K562 (cell line): Measurements from ENCODE around the gene TNFSF13. TPM values are rescaled to one million over a fixed set of nuclear protein-coding genes. Genes with fewer than 3 reads are reported as not detected.

Experiments
- ARID2 ChIP-seq: fragments of 450-650 bp; IDR thresholded peaks from 2 replicates; pipeline ENCODE4 v1.6.1; 2017; ENCODE audit warnings: antibody characterized with exemption, mild to moderate bottlenecking
- BDP1 ChIP-seq: IDR thresholded peaks from 3 replicates; pipeline ENCODE4 v1.6.1; 2011; ENCODE audit not compliant: insufficient read length, insufficient read depth
- BHLHE40 ChIP-seq: IDR thresholded peaks from 2 replicates; pipeline ENCODE4 v1.6.1; 2011; ENCODE audit warnings: low read length, improper control_type of control experiment
- CREBBP ChIP-seq: IDR thresholded peaks from one replicate; pipeline ENCODE4 v1.6.1; 2012; ENCODE audit warnings: low read depth, mild to moderate bottlenecking, control low read depth, inconsistent platforms, low read length
- CTBP1 ChIP-seq: fragments of 450-650 bp; IDR thresholded peaks from 2 replicates; pipeline ENCODE4 v1.6.1; 2016; ENCODE audit warnings: borderline replicate concordance
- ETS1 ChIP-seq: conservative IDR thresholded peaks from 2 replicates; pipeline ENCODE4 v1.6.1; 2011; ENCODE audit warnings: low read depth, mild to moderate bottlenecking, low read length; ENCODE audit not compliant: control insufficient read depth
- GATAD2A ChIP-seq: fragments of 450-650 bp; IDR thresholded peaks from 2 replicates; pipeline ENCODE4 v1.6.1; 2017
- KDM1A ChIP-seq, 2 experiments: fragments of 450-650 bp; IDR thresholded peaks; 2 replicates each; pipeline ENCODE4 v1.6.1; 2016; ENCODE audit warnings: mild to moderate bottlenecking in 2 of 2
- MEF2D ChIP-seq: conservative IDR thresholded peaks from 2 replicates; pipeline ENCODE4 v1.6.1; 2016; ENCODE audit warnings: low read depth, missing genetic modification characterization, missing compliant biosample characterization
- MTF1 ChIP-seq: fragments of 250-450 bp; sonication (Bioruptor Pico); IDR thresholded peaks from 2 replicates; pipeline ENCODE4 v1.9.0; 2021; ENCODE audit warnings: moderate library complexity, mild to moderate bottlenecking, inconsistent platforms, borderline replicate concordance
- PHF21A ChIP-seq: fragments of 450-650 bp; IDR thresholded peaks from 2 replicates; pipeline ENCODE4 v1.6.1; 2017; ENCODE audit warnings: low read depth, borderline replicate concordance
- RFX1 ChIP-seq: fragments of 450-650 bp; IDR thresholded peaks from 2 replicates; pipeline ENCODE4 v1.6.1; 2016; ENCODE audit warnings: mild to moderate bottlenecking, moderate library complexity
- TCF7 ChIP-seq: sonication (generic); IDR thresholded peaks from 2 replicates; pipeline ENCODE4 v1.6.1; 2016; ENCODE audit warnings: antibody characterized with exemption, borderline replicate concordance
- TCFL5 ChIP-seq: fragments of 250-450 bp; sonication (Bioruptor Pico); conservative IDR thresholded peaks from 2 replicates; pipeline ENCODE4 v1.6.1; 2021; ENCODE audit warnings: mild to moderate bottlenecking, moderate library complexity, matching md5 sums
- TRIM28 ChIP-seq: fragments of 450-650 bp; IDR thresholded peaks from 2 replicates; pipeline ENCODE4 v1.6.1; 2017
- ZBTB33 ChIP-seq: sonication (generic); formaldehyde crosslinking; IDR thresholded peaks from 2 replicates; pipeline ENCODE4 v1.8.1; 2023; ENCODE audit warnings: mild to moderate bottlenecking, missing genetic modification reagents
- ZC3H11A ChIP-seq: IDR thresholded peaks from 2 replicates; pipeline ENCODE4 v1.6.1; 2012; ENCODE audit warnings: low read depth, low read length, improper control_type of control experiment
- ZKSCAN3 ChIP-seq: fragments of 250-450 bp; sonication (Bioruptor Pico); IDR thresholded peaks from 2 replicates; pipeline ENCODE4 v1.4.0; 2020
- ZNF134 ChIP-seq: fragments of 250-450 bp; sonication (Bioruptor Pico); conservative IDR thresholded peaks from 2 replicates; pipeline ENCODE4 v1.4.0; 2020
- ZNF445 ChIP-seq: fragments of 250-450 bp; sonication (Bioruptor Pico); IDR thresholded peaks from 2 replicates; pipeline ENCODE4 v1.4.0; 2020; ENCODE audit warnings: low read depth, mild to moderate bottlenecking, moderate library complexity
- ZNF75A ChIP-seq: fragments of 450-650 bp; formaldehyde crosslinking; IDR thresholded peaks from 2 replicates; pipeline ENCODE4 v1.4.0; 2020; ENCODE audit warnings: mild to moderate bottlenecking
- polyA plus RNA-seq, 8 experiments: library from polyadenylated mRNA; depleted of rRNA in 4 of 8; stranded (reverse) in 5 of 8; unstranded in 3 of 8; fragments of >200 nt; fragmentation: Nextera tagmentation in 2 of 8; fragmentation: Illumina TruSeq in 1 of 8; extraction: Ambion mirVana in 2 of 8; extraction: Trizol in 1 of 8; gene quantifications; 2 replicates each; pipeline versions ENCODE4 v1.2.1 to v1.2.3, GENCODE V29; 2011 to 2014; ENCODE audit warnings: inconsistent platforms in 1 of 8, missing spikeins in 1 of 8
- total RNA-seq, 7 experiments: library from RNA; depleted of rRNA in 6 of 7; stranded (reverse); fragments of >200 nt in 6 of 7; fragmentation: Illumina TruSeq in 2 of 7; extraction: Trizol in 2 of 7; gene quantifications; 2 replicates each; pipeline versions ENCODE4 v1.2.1 to v1.2.3, GENCODE V29; 2011 to 2021; ENCODE audit warnings: low replicate concordance in 1 of 7
- TF ChIP-seq, protein P1 (sequence below): fragments of 250-450 bp; sonication (Bioruptor Pico); IDR thresholded peaks from 2 replicates; pipeline ENCODE4 v1.8.0; 2021; ENCODE audit warnings: borderline replicate concordance, mild to moderate bottlenecking, moderate library complexity; ENCODE audit not compliant: poor library complexity, severe bottlenecking
- TF ChIP-seq, protein P2 (sequence below), 2 experiments: fragments of 250-450 bp in 1 of 2; fragments of 450-650 bp in 1 of 2; sonication (Bioruptor Pico) in 1 of 2; IDR thresholded peaks; 2 replicates each; pipeline versions ENCODE4 v1.6.1 to v1.8.0; 2016 to 2021; ENCODE audit warnings: mild to moderate bottlenecking in 2 of 2, moderate library complexity in 2 of 2, missing compliant biosample characterization in 1 of 2, missing genetic modification characterization in 1 of 2
- TF ChIP-seq, protein P3 (sequence below): fragments of 200-800 bp; sonication (Bioruptor generic); IDR thresholded peaks from 2 replicates; pipeline ENCODE4 v1.6.1; 2017; ENCODE audit warnings: missing genetic modification characterization, missing compliant biosample characterization

Gene TNFSF13
- total and polyA plus RNA-seq, 9 of the 15 experiments (the other 6 are each of a cell fraction or from before 2014, with no cell fraction given): 0.04 to 0.51 (median 0.19) TPM; not detected in 1

GRCh38 chr17:7579001-7579833 is 20.7 kb downstream of the TNFSF13 start, which contains the start of gene CD68 (continued):
- no peak for TF ChIP-seq ZKSCAN3
- TF ChIP-seq GATAD2A: no peak
- 0 out of 2 replicates have a peak, but pooled peaks have one; percentile 13 for TF ChIP-seq ZBTB33 (CRISPR knock-in tag)
- TF ChIP-seq CTBP1: no peak
- no peak for TF ChIP-seq BDP1
- no peak for TF ChIP-seq ZC3H11A
- no peak for TF ChIP-seq ZNF445 (CRISPR knock-in tag)
- TF ChIP-seq ETS1: 0 out of 2 replicates have a peak, but pooled peaks have one; percentile 46
- 0 out of 2 replicates have a peak, but pooled peaks have one; percentile 26 for TF ChIP-seq ZNF134 (CRISPR knock-in tag)
- no peak for TF ChIP-seq MEF2D (tag)
- TF ChIP-seq TCF7: no peak
- peak; percentile 88 for TF ChIP-seq RFX1
- TF ChIP-seq TCFL5 (CRISPR knock-in tag): no peak
- no peak for TF ChIP-seq PHF21A
- TF ChIP-seq, protein P1, sequence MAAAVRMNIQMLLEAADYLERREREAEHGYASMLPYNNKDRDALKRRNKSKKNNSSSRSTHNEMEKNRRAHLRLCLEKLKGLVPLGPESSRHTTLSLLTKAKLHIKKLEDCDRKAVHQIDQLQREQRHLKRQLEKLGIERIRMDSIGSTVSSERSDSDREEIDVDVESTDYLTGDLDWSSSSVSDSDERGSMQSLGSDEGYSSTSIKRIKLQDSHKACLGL (CRISPR knock-in tag): no peak
- no peak for TF ChIP-seq MTF1 (CRISPR knock-in tag)
- TF ChIP-seq, protein P2, sequence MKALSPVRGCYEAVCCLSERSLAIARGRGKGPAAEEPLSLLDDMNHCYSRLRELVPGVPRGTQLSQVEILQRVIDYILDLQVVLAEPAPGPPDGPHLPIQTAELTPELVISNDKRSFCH (CRISPR knock-in tag; IDR thresholded peaks at IDR 0.05): no peak
- TF ChIP-seq, protein P2 (tag; IDR thresholded peaks at IDR 0.05): no peak
- no peak for TF ChIP-seq TRIM28
- no peak for TF ChIP-seq ARID2
- no peak for TF ChIP-seq BHLHE40
- TF ChIP-seq KDM1A (IDR thresholded peaks at IDR 0.05): no peak
- no peak for TF ChIP-seq ZNF75A (CRISPR knock-in tag)
- no peak for TF ChIP-seq CREBBP
- TF ChIP-seq, protein P3, sequence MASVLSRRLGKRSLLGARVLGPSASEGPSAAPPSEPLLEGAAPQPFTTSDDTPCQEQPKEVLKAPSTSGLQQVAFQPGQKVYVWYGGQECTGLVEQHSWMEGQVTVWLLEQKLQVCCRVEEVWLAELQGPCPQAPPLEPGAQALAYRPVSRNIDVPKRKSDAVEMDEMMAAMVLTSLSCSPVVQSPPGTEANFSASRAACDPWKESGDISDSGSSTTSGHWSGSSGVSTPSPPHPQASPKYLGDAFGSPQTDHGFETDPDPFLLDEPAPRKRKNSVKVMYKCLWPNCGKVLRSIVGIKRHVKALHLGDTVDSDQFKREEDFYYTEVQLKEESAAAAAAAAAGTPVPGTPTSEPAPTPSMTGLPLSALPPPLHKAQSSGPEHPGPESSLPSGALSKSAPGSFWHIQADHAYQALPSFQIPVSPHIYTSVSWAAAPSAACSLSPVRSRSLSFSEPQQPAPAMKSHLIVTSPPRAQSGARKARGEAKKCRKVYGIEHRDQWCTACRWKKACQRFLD: no peak
